Suprapubic skin (tissue), 4 donors: ENCODE data around the gene CRABP2. TPM values are rescaled to one million over a fixed set of nuclear protein-coding genes. Genes with fewer than 3 reads are reported as not detected.

Source experiments
- DNase-seq, 2 donors: peaks; one replicate each; pipeline ENCODE4 v3.0.0-alpha.2; 2019; ENCODE audit warnings: low spot score in 2 of 2
- H3K27ac ChIP-seq: fragments of 200-600 bp; sonication (generic); one replicate; pipeline ENCODE4 v1.5.1; 2019
- H3K27me3 ChIP-seq: fragments of 200-600 bp; sonication (generic); one replicate; pipeline ENCODE4 v1.5.1; 2019
- H3K36me3 ChIP-seq: fragments of 200-600 bp; sonication (generic); one replicate; pipeline ENCODE4 v1.5.1; 2019
- H3K4me1 ChIP-seq: fragments of 200-600 bp; sonication (generic); one replicate; pipeline ENCODE4 v1.5.1; 2019
- H3K4me3 ChIP-seq: fragments of 200-600 bp; sonication (generic); one replicate; pipeline ENCODE4 v1.5.1; 2019; ENCODE audit warnings: mild to moderate bottlenecking
- H3K9me3 ChIP-seq: fragments of 200-600 bp; sonication (generic); one replicate; pipeline ENCODE4 v1.5.1; 2019
- EP300 ChIP-seq: sonication (generic); formaldehyde crosslinking; IDR thresholded peaks from one replicate; pipeline ENCODE4 v1.6.1; 2017; ENCODE audit warnings: antibody characterized with exemption
- POLR2A ChIP-seq, 2 donors: fragments of 450-650 bp; IDR thresholded peaks; one replicate each; pipeline ENCODE4 v1.6.1; 2017; ENCODE audit warnings: antibody characterized with exemption in 2 of 2, mild to moderate bottlenecking in 2 of 2, moderate library complexity in 2 of 2
- POLR2AphosphoS5 ChIP-seq, 3 donors: sonication (generic); formaldehyde crosslinking; IDR thresholded peaks; one replicate each; pipeline ENCODE4 v1.6.1; 2017; ENCODE audit warnings: antibody characterized with exemption in 3 of 3
- WGBS: methylation state at CpG from one replicate; pipeline ENCODE4 v1.1.5; 2018; 5-methylcytosine and 5-hydroxymethylcytosine counted together
- total RNA-seq, 4 donors: library from RNA; depleted of rRNA; stranded (reverse); fragments of >200 nt; gene quantifications; one replicate each; pipeline ENCODE4 v1.1.0, GENCODE V29; 2016
- TF ChIP-seq, protein P1 (sequence below), 2 donors: fragments of 200-600 bp in 1 of 2; fragments of 450-650 bp in 1 of 2; sonication (generic) in 1 of 2; IDR thresholded peaks; one replicate each; pipeline ENCODE4 v1.5.1; 2016 to 2019; ENCODE audit warnings: antibody characterized with exemption in 2 of 2, mild to moderate bottlenecking in 1 of 2, moderate library complexity in 1 of 2

Gene CRABP2
- total RNA-seq, 4 donors from 2014 or later, result 38.4 to 98.0 (median 68.2) TPM

DNA sequence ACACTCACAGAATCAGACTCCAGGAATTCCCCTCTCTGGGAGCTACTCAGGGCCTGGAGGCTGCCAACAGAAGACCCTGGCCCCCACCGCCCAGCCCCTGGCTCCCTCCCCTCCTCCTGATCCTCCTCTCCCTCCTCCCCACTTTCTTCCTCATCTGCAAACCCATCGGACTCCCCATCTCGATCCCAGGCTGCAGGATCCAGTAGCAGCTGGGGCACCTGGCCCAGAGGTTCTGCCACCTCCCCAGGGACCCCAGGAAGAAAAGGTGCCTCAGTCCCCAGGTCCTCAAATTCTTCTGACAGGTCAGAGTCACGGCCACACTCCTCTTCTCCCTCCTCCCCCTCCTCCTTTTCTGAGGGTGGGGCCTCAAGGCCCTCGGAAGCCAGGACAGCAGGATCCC, 35.6 kb downstream of the CRABP2 start:
- Histone ChIP-seq H3K27me3 (no peaks in the 10 kb centered on the region), H3K4me1 (peaks cover 45% of the 10 kb centered on the region), H3K4me3 (no peak overlapping the region), H3K9me3 (no peaks in the 10 kb centered on the region), H3K27ac (no peak overlapping the region), H3K36me3 (no peaks in the 10 kb centered on the region)
- DNase-seq, result no peak
- 73% methylated on average over 5 of the region's 5 CpGs for WGBS
- TF ChIP-seq, protein P1, sequence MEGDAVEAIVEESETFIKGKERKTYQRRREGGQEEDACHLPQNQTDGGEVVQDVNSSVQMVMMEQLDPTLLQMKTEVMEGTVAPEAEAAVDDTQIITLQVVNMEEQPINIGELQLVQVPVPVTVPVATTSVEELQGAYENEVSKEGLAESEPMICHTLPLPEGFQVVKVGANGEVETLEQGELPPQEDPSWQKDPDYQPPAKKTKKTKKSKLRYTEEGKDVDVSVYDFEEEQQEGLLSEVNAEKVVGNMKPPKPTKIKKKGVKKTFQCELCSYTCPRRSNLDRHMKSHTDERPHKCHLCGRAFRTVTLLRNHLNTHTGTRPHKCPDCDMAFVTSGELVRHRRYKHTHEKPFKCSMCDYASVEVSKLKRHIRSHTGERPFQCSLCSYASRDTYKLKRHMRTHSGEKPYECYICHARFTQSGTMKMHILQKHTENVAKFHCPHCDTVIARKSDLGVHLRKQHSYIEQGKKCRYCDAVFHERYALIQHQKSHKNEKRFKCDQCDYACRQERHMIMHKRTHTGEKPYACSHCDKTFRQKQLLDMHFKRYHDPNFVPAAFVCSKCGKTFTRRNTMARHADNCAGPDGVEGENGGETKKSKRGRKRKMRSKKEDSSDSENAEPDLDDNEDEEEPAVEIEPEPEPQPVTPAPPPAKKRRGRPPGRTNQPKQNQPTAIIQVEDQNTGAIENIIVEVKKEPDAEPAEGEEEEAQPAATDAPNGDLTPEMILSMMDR (IDR thresholded peaks at IDR 0.05), result no peak
- TF ChIP-seq POLR2AphosphoS5 (IDR thresholded peaks at IDR 0.05) (no peak), POLR2A (IDR thresholded peaks at IDR 0.05) (no peak), EP300 (no peak)

DNA sequence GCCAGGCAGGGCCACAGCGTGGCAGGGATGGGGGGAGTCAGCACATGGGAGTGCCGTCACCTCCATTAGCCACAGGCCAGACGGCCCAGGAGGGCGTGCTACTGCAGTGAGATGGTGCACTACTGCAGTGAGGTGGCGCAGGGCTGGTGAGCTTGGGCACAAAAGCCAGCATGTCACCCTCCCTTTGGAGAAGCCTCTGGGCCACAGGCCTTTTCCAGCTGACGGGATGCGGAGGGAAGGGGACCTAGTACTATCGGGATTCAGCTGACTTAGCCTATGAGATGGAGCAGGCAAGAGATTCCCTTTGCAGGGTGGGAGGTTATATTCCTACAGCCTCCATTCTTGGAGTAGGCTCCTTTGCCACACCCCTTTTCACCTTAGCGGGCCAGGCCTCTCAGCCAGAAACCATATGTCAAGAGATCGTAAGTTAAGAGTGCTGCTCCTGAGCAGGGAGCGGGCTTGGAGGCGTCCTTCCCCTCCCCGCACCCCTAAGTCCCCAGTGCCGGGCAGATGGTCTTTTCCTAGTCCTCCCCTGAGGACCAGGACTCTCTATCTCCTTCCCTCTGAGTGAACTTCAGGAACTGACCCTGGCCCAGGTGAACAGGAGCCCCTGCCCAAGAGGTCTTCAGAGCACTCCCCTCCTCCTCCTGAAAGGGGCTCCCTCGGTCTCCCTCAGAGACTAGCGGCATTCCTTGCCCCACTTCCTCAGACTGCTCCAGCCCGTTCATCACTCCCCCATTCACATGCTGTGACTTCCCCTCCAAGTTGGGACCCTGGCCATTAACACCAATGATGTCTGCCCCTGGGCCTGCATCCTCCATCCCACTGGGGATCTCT, 36.4 kb downstream of the CRABP2 start:
- 77% methylated on average over 17 of the region's 17 CpGs for WGBS
- no peaks in the 10 kb centered on the region for H3K36me3 ChIP-seq
- H3K4me1 ChIP-seq, result peaks cover 50% of the 10 kb centered on the region
- no peak for DNase-seq
- H3K27me3 ChIP-seq, result no peaks in the 10 kb centered on the region
- TF ChIP-seq, protein P1 (IDR thresholded peaks at IDR 0.05), result no peak
- TF ChIP-seq POLR2A (IDR thresholded peaks at IDR 0.05) (no peak), EP300 (no peak), POLR2AphosphoS5 (IDR thresholded peaks at IDR 0.05) (no peak)
- H3K4me3 ChIP-seq, result no peak overlapping the region
- H3K9me3 ChIP-seq, result no peaks in the 10 kb centered on the region
- H3K27ac ChIP-seq, result no peak overlapping the region

DNA sequence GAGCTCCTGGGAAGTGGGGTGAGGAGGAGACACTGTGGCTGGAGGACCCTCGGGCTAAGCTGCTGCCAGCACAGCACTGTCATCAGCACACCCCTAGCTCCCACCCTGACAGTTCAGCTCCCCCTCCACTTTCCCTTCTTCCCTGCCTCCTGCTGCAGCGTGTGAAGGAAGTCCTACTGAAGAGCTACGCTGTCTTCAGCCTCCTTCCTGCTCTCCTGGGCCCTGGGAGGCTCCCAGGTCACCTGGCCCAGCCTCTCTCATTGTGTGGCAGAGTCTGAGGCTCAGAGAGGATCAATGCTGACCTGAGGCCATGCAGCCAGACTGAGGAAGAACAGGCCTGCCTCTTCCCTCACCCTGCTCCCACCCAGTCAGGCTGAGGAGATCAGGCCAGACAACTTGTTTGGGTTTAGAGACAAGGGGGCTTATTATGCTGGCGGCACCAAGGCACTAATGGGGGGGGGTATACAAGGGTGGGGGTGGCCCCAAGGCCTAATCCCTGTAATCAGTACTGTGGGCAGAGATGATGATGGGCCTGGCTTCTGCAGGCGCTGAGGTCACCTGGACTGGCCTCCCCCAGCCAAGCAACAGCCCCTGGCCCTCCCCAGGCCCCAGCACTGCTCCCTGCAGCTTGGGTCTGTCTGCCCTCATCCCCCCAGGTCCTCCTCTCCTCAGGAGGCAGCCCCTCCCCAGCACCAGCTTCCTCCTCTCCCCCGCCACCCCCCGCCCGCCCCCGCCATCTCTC, 37.2 kb downstream of the CRABP2 start:
- no peak overlapping the region for H3K4me3 ChIP-seq

DNA sequence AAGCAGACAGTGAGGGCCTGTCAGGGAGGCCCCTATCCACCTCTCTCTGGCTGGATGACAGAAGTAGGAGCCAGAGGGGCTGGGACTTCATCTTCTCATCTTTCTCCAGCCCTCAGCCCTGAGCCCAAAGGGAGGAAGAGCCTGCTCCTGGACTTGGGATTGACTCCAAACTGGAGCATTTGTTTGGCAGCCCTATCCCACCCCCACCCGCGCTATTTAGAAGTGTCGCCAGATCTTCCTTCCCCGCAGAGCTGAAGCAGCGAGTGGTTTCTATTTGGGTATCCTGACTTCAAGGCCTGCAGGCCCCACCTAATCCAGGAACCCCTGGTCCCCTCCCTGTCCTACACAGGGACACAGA, 37.8 kb downstream of the CRABP2 start:
- TF ChIP-seq, protein P1 (IDR thresholded peaks at IDR 0.05), result no peak
- TF ChIP-seq EP300, result no peak
- no peak for TF ChIP-seq POLR2A (IDR thresholded peaks at IDR 0.05)
- TF ChIP-seq POLR2AphosphoS5 (IDR thresholded peaks at IDR 0.05), result no peak
- H3K4me1 ChIP-seq, result peaks cover 64% of the 10 kb centered on the region
- H3K27me3 ChIP-seq, result no peaks in the 10 kb centered on the region
- DNase-seq, result no peak
- 16% methylated on average over 5 of the region's 5 CpGs for WGBS
- H3K36me3 ChIP-seq, result no peaks in the 10 kb centered on the region
- no peak overlapping the region for H3K4me3 ChIP-seq
- H3K9me3 ChIP-seq, result no peaks in the 10 kb centered on the region
- H3K27ac ChIP-seq, result peak overlapping the region; percentile 63

More for the DNA sequence above, 37.2 kb downstream of the CRABP2 start:
- H3K27ac ChIP-seq, result peak overlapping the region; percentile 63
- DNase-seq, result no peak
- H3K27me3 ChIP-seq, result no peaks in the 10 kb centered on the region
- no peaks in the 10 kb centered on the region for H3K9me3 ChIP-seq
- TF ChIP-seq, protein P1 (IDR thresholded peaks at IDR 0.05), result no peak
- no peak for TF ChIP-seq POLR2A (IDR thresholded peaks at IDR 0.05)
- TF ChIP-seq EP300, result no peak
- TF ChIP-seq POLR2AphosphoS5 (IDR thresholded peaks at IDR 0.05), result no peak
- H3K4me1 ChIP-seq, result peaks cover 59% of the 10 kb centered on the region
- H3K36me3 ChIP-seq, result no peaks in the 10 kb centered on the region
- WGBS, result 75% methylated on average over 7 of the region's 9 CpGs
